Small intestine (tissue), 16 donors: ENCODE measurements around the gene FBXW7. TPM values are rescaled to one million over a fixed set of nuclear protein-coding genes. Genes with fewer than 3 reads are reported as not detected.

Source experiments
- DNase-seq, 2 donors: peaks; one replicate each; pipeline versions ENCODE4 v3.0.0 to v3.0.0-alpha.2; 2013
- FAIRE-seq: peaks from 2 replicates; lab custom pipeline; 2012; peaks lifted over from hg19 to GRCh38; lab: Jason Lieb, UNC
- H3K27ac ChIP-seq, 3 donors: one replicate each; pipeline ENCODE4 v1.5.1; 2013; ENCODE audit warnings: low read length in 2 of 3, mild to moderate bottlenecking in 2 of 3, control low read depth in 1 of 3, inconsistent platforms in 1 of 3, low read depth in 1 of 3, moderate library complexity in 1 of 3
- H3K27me3 ChIP-seq, 3 donors: one replicate each; pipeline ENCODE4 v1.6.1; 2013; ENCODE audit warnings: low read length in 3 of 3, inconsistent platforms in 1 of 3; ENCODE audit not compliant: control insufficient read depth in 3 of 3, insufficient read depth in 3 of 3
- H3K36me3 ChIP-seq, 3 donors: one replicate each; pipeline ENCODE4 v1.6.1; 2013; ENCODE audit warnings: low read length in 3 of 3, inconsistent platforms in 1 of 3, low read depth in 1 of 3, mild to moderate bottlenecking in 1 of 3, moderate library complexity in 1 of 3; ENCODE audit not compliant: control insufficient read depth in 3 of 3, insufficient read depth in 2 of 3
- H3K4me1 ChIP-seq, 3 donors: one replicate each; pipeline ENCODE4 v1.6.1; 2013; ENCODE audit warnings: low read length in 2 of 3, inconsistent platforms in 1 of 3, low read depth in 1 of 3, mild to moderate bottlenecking in 1 of 3, moderate library complexity in 1 of 3; ENCODE audit not compliant: control insufficient read depth in 3 of 3, insufficient read depth in 2 of 3
- H3K4me3 ChIP-seq, 3 donors: one replicate each; pipeline ENCODE4 v1.5.1; 2013; ENCODE audit warnings: low read length in 3 of 3, control low read depth in 1 of 3, inconsistent platforms in 1 of 3, low read depth in 1 of 3, mild to moderate bottlenecking in 1 of 3, moderate library complexity in 1 of 3
- H3K9me3 ChIP-seq, 2 donors: one replicate each; pipeline ENCODE4 v1.6.1; 2013; ENCODE audit warnings: low read depth in 1 of 2, low read length in 1 of 2; ENCODE audit not compliant: control insufficient read depth in 2 of 2, insufficient read depth in 1 of 2
- WGBS, 3 donors: extraction: QIAGEN DNeasy Blood & Tissue Kit; methylation state at CpG; one replicate each; pipeline ENCODE4 v1.1.7; 2013; 5-methylcytosine and 5-hydroxymethylcytosine counted together
- long read RNA-seq, 10 donors: transcript quantifications; one replicate each; lab custom pipeline, GENCODE V29; 2026
- polyA plus RNA-seq, 4 donors: library from polyadenylated mRNA; stranded (reverse) in 3 of 4; unstranded in 1 of 4; fragments of 200-250 nt in 3 of 4; fragments of 120-200 nt in 1 of 4; gene quantifications; one replicate each; pipeline versions ENCODE4 v1.2.1 to v1.2.3, GENCODE V29; 2013
- donor health status: healthy with polysubstance abuse.
- donor health status: control.
- donor health status: control.
- donor health status: Bipolar disorder and iron deficiency.
- donor health status: healthy.

FBXW7 gene, protein sequence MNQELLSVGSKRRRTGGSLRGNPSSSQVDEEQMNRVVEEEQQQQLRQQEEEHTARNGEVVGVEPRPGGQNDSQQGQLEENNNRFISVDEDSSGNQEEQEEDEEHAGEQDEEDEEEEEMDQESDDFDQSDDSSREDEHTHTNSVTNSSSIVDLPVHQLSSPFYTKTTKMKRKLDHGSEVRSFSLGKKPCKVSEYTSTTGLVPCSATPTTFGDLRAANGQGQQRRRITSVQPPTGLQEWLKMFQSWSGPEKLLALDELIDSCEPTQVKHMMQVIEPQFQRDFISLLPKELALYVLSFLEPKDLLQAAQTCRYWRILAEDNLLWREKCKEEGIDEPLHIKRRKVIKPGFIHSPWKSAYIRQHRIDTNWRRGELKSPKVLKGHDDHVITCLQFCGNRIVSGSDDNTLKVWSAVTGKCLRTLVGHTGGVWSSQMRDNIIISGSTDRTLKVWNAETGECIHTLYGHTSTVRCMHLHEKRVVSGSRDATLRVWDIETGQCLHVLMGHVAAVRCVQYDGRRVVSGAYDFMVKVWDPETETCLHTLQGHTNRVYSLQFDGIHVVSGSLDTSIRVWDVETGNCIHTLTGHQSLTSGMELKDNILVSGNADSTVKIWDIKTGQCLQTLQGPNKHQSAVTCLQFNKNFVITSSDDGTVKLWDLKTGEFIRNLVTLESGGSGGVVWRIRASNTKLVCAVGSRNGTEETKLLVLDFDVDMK
- 10 to 100 TPM in 1 of 4 donors, 1 to 10 TPM in 3; 7.4 to 18.1 (median 8.7) TPM for polyA plus RNA-seq
- long read RNA-seq, donor 1, partial matches to known transcripts: 0 of 5 reads
- long read RNA-seq, donor 1, other reads (novel, unspliced or antisense): 0 of 5 reads
- long read RNA-seq, donor 2, partial matches to known transcripts: 0 of 1 reads
- long read RNA-seq, donor 2, other reads (novel, unspliced or antisense): 0 of 1 reads
- long read RNA-seq, donor 3, partial matches to known transcripts: 0 of 1 reads
- long read RNA-seq, donor 3, other reads (novel, unspliced or antisense): 0 of 1 reads
- long read RNA-seq, donor 4, partial matches to known transcripts: 0 of 1 reads
- long read RNA-seq, donor 4, other reads (novel, unspliced or antisense): 0 of 1 reads
- long read RNA-seq, donor 5, partial matches to known transcripts: 0 of 1 reads
- long read RNA-seq, donor 5, other reads (novel, unspliced or antisense): 0 of 1 reads
- long read RNA-seq, donor 6, full-length matches to known transcripts: 5 of 5 reads
- long read RNA-seq, donor 6, partial matches to known transcripts: 0 of 5 reads
- long read RNA-seq, donor 6, other reads (novel, unspliced or antisense): 0 of 5 reads
- long read RNA-seq, donor 7, transcript FBXW7-210 (2 exons, 528 nt): major isoform, 8 of 17 reads
- long read RNA-seq, donor 7, transcript FBXW7-203 (11 exons, 3,587 nt): minor isoform, 5 of 17 reads
- long read RNA-seq, donor 7, partial matches to known transcripts: 0 of 17 reads
- long read RNA-seq, donor 7, other reads (novel, unspliced or antisense): 0 of 17 reads
- long read RNA-seq, donor 8, partial matches to known transcripts: 0 of 2 reads
- long read RNA-seq, donor 8, other reads (novel, unspliced or antisense): 0 of 2 reads
- long read RNA-seq, donor 9, full-length matches to known transcripts: 2 of 2 reads
- long read RNA-seq, donor 9, partial matches to known transcripts: 0 of 2 reads
- long read RNA-seq, donor 9, other reads (novel, unspliced or antisense): 0 of 2 reads
- long read RNA-seq, donor 10, partial matches to known transcripts: 0 of 7 reads
- long read RNA-seq, donor 10, other reads (novel, unspliced or antisense): 0 of 7 reads

GRCh38 chr4:152535903-152536544 is at the start of gene FBXW7:
Gene FBXW7, minus strand, starts transcription at chr4:152536092. Its CDS starts 124,289 bp downstream, at chr4:152411803.
- DNase-seq (peak; percentile 100), FAIRE-seq (no peak)
- Histone ChIP-seq H3K27ac (peak within 1 kb of the TSS; percentile 95 to 99 (median 99)), H3K36me3 (peaks cover 0 to 17% (median 2%) of the 10 kb centered on the region in 3 donors), H3K9me3 (peaks cover 0 to 13% of the 10 kb centered on the region in 2 donors), H3K4me1 (peaks cover 8 to 11% (median 9%) of the 10 kb centered on the region in 3 donors), H3K27me3 (no peaks in the 10 kb centered on the region), H3K4me3 (peak within 1 kb of the TSS; percentile 82 to 100 (median 91))
- WGBS, 3 donors: 0 to 1% (median 1%) methylated on average over 21 to 63 of the region's 63 CpGs

GRCh38 chr4:152585023-152585441 is 49.1 kb upstream of the FBXW7 start:
- WGBS, 3 donors: 56 to 75% (median 73%) methylated on average over 7 of the region's 7 CpGs

GRCh38 chr4:152581536-152582160 is 45.8 kb upstream of the FBXW7 start:
- H3K27ac ChIP-seq: no peak overlapping the region
- H3K4me1 ChIP-seq: peaks cover 0 to 2% (median 0%) of the 10 kb centered on the region in 3 donors
- H3K36me3 ChIP-seq: no peaks in the 10 kb centered on the region
- H3K27me3 ChIP-seq: no peaks in the 10 kb centered on the region
- no peak for FAIRE-seq
- H3K4me3 ChIP-seq: no peak overlapping the region
- WGBS, 3 donors: 69 to 83% (median 73%) methylated on average over 3 of the region's 3 CpGs
- peaks cover 0 to 1% of the 10 kb centered on the region in 2 donors for H3K9me3 ChIP-seq
- DNase-seq: peak; percentile 32 to 37

More at GRCh38 chr4:152585023-152585441, 49.1 kb upstream of the FBXW7 start:
- Histone ChIP-seq H3K4me3 (no peak overlapping the region), H3K36me3 (no peaks in the 10 kb centered on the region), H3K27me3 (no peaks in the 10 kb centered on the region), H3K4me1 (no peaks in the 10 kb centered on the region), H3K9me3 (peaks cover 0 to 9% of the 10 kb centered on the region in 2 donors), H3K27ac (peak overlapping the region in 1 of 3 donors; percentile 69)
- FAIRE-seq (no peak), DNase-seq (no peak)

GRCh38 chr4:152579916-152580315 is 44.0 kb upstream of the FBXW7 start:
- H3K27ac ChIP-seq: no peak overlapping the region
- H3K36me3 ChIP-seq: no peaks in the 10 kb centered on the region
- DNase-seq (no peak), FAIRE-seq (no peak)
- peaks cover 0 to 2% (median 0%) of the 10 kb centered on the region in 3 donors for H3K4me1 ChIP-seq
- WGBS, 3 donors: 94 to 96% (median 95%) methylated on average over 6 of the region's 6 CpGs
- no peaks in the 10 kb centered on the region for H3K27me3 ChIP-seq
- no peak overlapping the region for H3K4me3 ChIP-seq
- no peaks in the 10 kb centered on the region for H3K9me3 ChIP-seq

DNA sequence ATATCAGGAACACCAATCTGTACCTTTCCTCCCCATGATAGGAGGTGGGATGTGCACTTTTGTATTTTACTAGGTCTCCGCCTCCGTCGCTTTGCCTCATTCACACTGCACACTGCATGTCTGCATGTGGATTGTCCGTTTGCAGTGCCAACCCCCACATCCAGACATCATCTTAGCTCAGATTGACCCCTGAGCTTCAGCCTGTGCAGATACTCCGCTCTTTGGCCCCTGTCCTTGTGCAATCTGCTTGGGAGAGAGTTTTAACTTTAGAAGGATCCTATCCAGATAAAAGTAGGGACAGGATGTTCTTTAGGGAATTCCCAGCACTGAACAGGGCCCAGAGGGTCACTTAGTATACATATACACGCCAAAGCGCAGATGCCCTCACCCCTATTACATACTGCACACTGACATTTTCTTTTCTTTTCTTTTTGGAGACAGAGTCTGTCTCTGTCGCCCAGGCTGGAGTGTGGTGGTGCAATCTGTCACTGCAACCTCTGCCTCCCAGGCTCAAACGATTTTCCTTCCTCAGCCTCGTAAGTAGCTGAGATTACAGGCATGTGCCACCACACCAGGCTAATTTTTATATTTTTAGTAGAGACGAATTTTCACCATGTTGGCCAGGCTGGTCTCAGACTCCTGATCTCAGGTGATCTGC is 43.3 kb upstream of the FBXW7 start:
- H3K27ac ChIP-seq: no peak overlapping the region
- peak; percentile 38 to 44 for DNase-seq
- 63 to 79% (median 77%) methylated on average over 11 of the region's 11 CpGs for WGBS, 3 donors
- no peaks in the 10 kb centered on the region for H3K27me3 ChIP-seq
- FAIRE-seq: no peak
- no peaks in the 10 kb centered on the region for H3K36me3 ChIP-seq
- H3K4me1 ChIP-seq: peaks cover 0 to 2% (median 0%) of the 10 kb centered on the region in 3 donors
- no peaks in the 10 kb centered on the region for H3K9me3 ChIP-seq
- H3K4me3 ChIP-seq: no peak overlapping the region

DNA sequence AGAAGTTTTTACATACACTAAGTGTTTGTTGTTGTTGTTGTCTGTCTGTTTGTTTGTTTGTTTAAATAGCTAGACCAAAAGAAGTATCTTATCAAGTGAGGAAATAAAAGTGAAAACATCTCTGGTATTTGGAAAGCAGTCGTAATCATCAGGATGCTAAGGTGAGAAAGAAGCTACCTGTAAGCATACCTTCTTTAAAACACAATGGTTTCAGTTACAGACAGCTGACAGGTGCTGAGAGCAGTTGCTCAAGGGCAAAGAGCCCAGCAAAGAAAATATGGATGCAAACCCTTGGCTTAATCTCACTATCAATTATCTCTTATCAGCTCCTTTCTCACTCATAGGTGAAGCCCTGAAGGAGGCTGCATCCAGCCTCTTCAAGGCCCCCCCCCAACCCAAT is 42.8 kb upstream of the FBXW7 start:
- H3K9me3 ChIP-seq: no peaks in the 10 kb centered on the region
- H3K27me3 ChIP-seq: no peaks in the 10 kb centered on the region
- 29 to 59% (median 33%) methylated on average over 1 of the region's 1 CpG for WGBS, 3 donors
- peaks cover 0 to 2% (median 0%) of the 10 kb centered on the region in 3 donors for H3K4me1 ChIP-seq
- no peak for DNase-seq
- no peak overlapping the region for H3K4me3 ChIP-seq
- no peak overlapping the region for H3K27ac ChIP-seq
- FAIRE-seq: no peak
- no peaks in the 10 kb centered on the region for H3K36me3 ChIP-seq
